ENCODE data around the gene CDC25B. TPM values are rescaled to one million over a fixed set of nuclear protein-coding genes. Genes with fewer than 3 reads are reported as not detected.

CDC25B gene
- total and polyA plus RNA-seq, 2 of the 8 experiments (the other 6 are each of a cell fraction or from before 2014, with no cell fraction given) = 21.7 to 31.2 TPM

DNA sequence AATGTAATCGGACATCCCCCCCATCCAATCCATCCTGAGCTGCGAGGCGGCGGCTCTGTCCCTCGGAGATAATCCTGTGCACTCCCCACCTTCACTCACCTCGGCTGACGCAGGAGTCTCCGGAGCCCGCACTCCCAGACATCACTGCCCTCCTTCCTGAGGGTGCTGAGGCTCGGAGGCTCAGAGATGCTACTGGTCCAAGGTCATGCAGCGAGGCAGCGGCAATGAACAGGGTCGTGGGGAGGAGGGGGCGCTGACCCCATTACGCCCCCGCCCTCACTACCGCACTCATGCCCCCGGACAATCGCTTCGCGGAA is 29.0 kb upstream of the CDC25B start:
- FAIRE-seq (no peak), DNase-seq (ENCODE audit: low read depth in 1 of 2, low spot score in 2 of 2) (no peak)
- Histone ChIP-seq H3K56ac (replicated peaks; ENCODE audit: insufficient read length, low read depth, low read length) (no peak overlapping the region), H3K23me2 (ENCODE audit: low read depth, low read length) (peaks cover 12% of the 10 kb centered on the region; the same call in 1 of the 2 replicates), H3K18ac (ENCODE audit: extremely low read depth, low read length) (peak overlapping the region; percentile 93; the same call in 1 of the 2 replicates), H2AFZ (ENCODE audit: low read length) (0 out of 2 replicates have a peak overlapping the region, but pooled peaks have one; percentile 25), H3K4ac (replicated peaks; ENCODE audit: insufficient read length, low read depth, low read length) (no peak overlapping the region), H3K23ac (ENCODE audit: insufficient read length) (no peak overlapping the region), H2BK5ac (ENCODE audit: low read depth, low read length) (no peak overlapping the region), H3K9ac (replicated peaks in 1 of 4; ENCODE audit: extremely low read depth in 1 of 4, low read depth in 3 of 4, low read length in 3 of 4) (peak overlapping the region; percentile 52 to 68 (median 60)), H3K14ac (ENCODE audit: insufficient read length) (no peak overlapping the region), H2BK120ac (replicated peaks; ENCODE audit: low read depth, low read length) (no peak overlapping the region), H3K4me2 (ENCODE audit: insufficient read depth in 1 of 2, low read depth in 2 of 2, low read length in 2 of 2) (peak overlapping the region; percentile 79 to 99), H3K27me3 (replicated peaks in 1 of 4; ENCODE audit: control insufficient read depth in 3 of 4, extremely low read depth in 1 of 4, insufficient read depth in 3 of 4, low read length in 3 of 4) (no peaks in the 10 kb centered on the region), H3K9me3 (ENCODE audit: insufficient read depth in 2 of 2, low read depth in 1 of 2, low read length in 1 of 2) (no peaks in the 10 kb centered on the region), H2BK12ac (ENCODE audit: low read depth, low read length) (0 out of 2 replicates have a peak overlapping the region, but pooled peaks have one; percentile 27), H3K27ac (ENCODE audit: low read depth, low read length) (no peak overlapping the region), H3K4me3 (ENCODE audit: extremely low read depth in 1 of 4, insufficient read depth in 2 of 4, low read depth in 3 of 4, low read length in 4 of 4) (peak overlapping the region; percentile 74 to 94 (median 88)), H3K79me2 (ENCODE audit: control insufficient read depth in 1 of 2, insufficient read depth in 2 of 2, low read length in 2 of 2) (peaks cover 0 to 25% of the 10 kb centered on the region in 2 experiments; a peak in 1 of 4 replicates), H3K36me3 (ENCODE audit: control insufficient read depth in 2 of 4, insufficient read depth in 4 of 4, low read length in 3 of 4) (no peaks in the 10 kb centered on the region), H4K91ac (replicated peaks; ENCODE audit: insufficient read length, low read length) (peak overlapping the region; percentile 85), H4K20me1 (replicated peaks in 1 of 2; ENCODE audit: control insufficient read depth in 1 of 2, insufficient read depth in 2 of 2, low read length in 2 of 2) (peaks cover 0 to 7% of the 10 kb centered on the region in 2 experiments), H3K4me1 (replicated peaks in 1 of 4; ENCODE audit: control insufficient read depth in 3 of 4, insufficient read depth in 4 of 4, low read length in 3 of 4) (peaks cover 3 to 15% (median 6%) of the 10 kb centered on the region in 4 experiments; a peak in 6 of 7 replicates), H4K5ac (ENCODE audit: insufficient read length, low read depth, low read length) (no peak overlapping the region), H4K8ac (ENCODE audit: extremely low read depth, insufficient read depth, low read length) (peak overlapping the region; percentile 74; the same call in 1 of the 2 replicates), H3K79me1 (ENCODE audit: low read depth, low read length) (peaks cover 14% of the 10 kb centered on the region), H2BK20ac (ENCODE audit: low read length) (no peak overlapping the region), H2BK15ac (ENCODE audit: low read length) (0 out of 2 replicates have a peak overlapping the region, but pooled peaks have one; percentile 16), H2AK5ac (ENCODE audit: low read depth, low read length) (no peak overlapping the region)
- POLR2A ChIA-PET (ENCODE audit: partially characterized antibody) = interaction anchor here (0.7 to 3.2 kb wide), 10 partner anchors 9 to 512 kb away, joined by 3 to 42 read pairs (median 8); no protein-coding TSS in a partner anchor
- CTCF ChIA-PET (ENCODE audit: partially characterized antibody) = interaction anchor here (0.5 to 14.2 kb wide), 9 partner anchors 11 to 121 kb away, joined by 3 to 277 read pairs (median 4); partner anchors contain the start of gene AP5S1
- 0 out of 4 replicates have a peak, but pooled peaks of 1 of the 2 experiments have one; percentile 48 for TF ChIP-seq HDAC2 (IDR thresholded peaks at IDR 0.05; ENCODE audit: borderline replicate concordance in 1 of 2, low read depth in 2 of 2, low read length in 2 of 2)
- no peak for TF ChIP-seq CHD2 (IDR thresholded peaks at IDR 0.05; ENCODE audit: low read length)
- 0 out of 2 replicates have a peak, but pooled peaks have one; percentile 7 for TF ChIP-seq TAF1 (IDR thresholded peaks at IDR 0.05; ENCODE audit: low read depth, low read length)
- no peak for TF ChIP-seq CEBPB (IDR thresholded peaks at IDR 0.05; ENCODE audit: low read depth, low read length)
- TF ChIP-seq SAP30 (IDR thresholded peaks at IDR 0.05; ENCODE audit: insufficient read depth, insufficient replicate concordance, low read length) = peak; percentile 82
- 2% methylated on average over 21 of the region's 21 CpGs; no CpG with 5 or more reads in 1 of the 2 experiments for WGBS, 2 experiments (ENCODE audit: extremely low coverage in 1 of 2, insufficient coverage in 1 of 2, insufficient read length in 1 of 2, insufficient replicate concordance in 2 of 2, low coverage in 1 of 2, low lambda C conversion rate in 2 of 2, missing lambda C conversion rate in 1 of 2)

Measured in H1 (cell line).